Measurements from ENCODE around the gene KCNN4.

GRCh38 chr19:43814663-43815352 lies 34.0 kb upstream of the KCNN4 start:
- no peak for TF ChIP-seq CTCF (conservative IDR thresholded peaks at IDR 0.05 in 1 of 2, IDR thresholded peaks at IDR 0.05 in 1 of 2; ENCODE audit: extremely low read depth in 1 of 2, insufficient read depth in 1 of 2, low read depth in 1 of 2, low read length in 2 of 2)
- TF ChIP-seq EZH2 (IDR thresholded peaks at IDR 0.05; ENCODE audit: borderline replicate concordance, low read length): no peak

Data from mammary epithelial cell (primary cell).